HepG2 (cell line): ENCODE results near the gene KLF7. TPM values are rescaled to one million over a fixed set of nuclear protein-coding genes. Genes with fewer than 3 reads are reported as not detected.

ENCODE experiments used
- ATAC-seq: fragments of 200-7000 bp; cut with Tn5 transposase; 3 replicates; pipeline ENCODE4 v1.9.1; 2020; ENCODE audit warnings: mild to moderate bottlenecking, moderate library complexity
- BruUV-seq: library from RNA; stranded (reverse); fragments of 400-500 nt; replicated peaks from 2 replicates; lab custom pipeline; 2021; lab: Mats Ljungman, UMichigan
- CTCF ChIA-PET: fragments of 300-600 bp; formaldehyde crosslinking; extraction: SDS; loops from one replicate; lab custom pipeline; 2021; ENCODE audit warnings: low total read pairs, inconsistent platforms, low intra/inter-chr PET ratio; lab: Yijun Ruan, JAX
- POLR2A ChIA-PET: fragments of 350-600 bp; sonication (Branson Sonifier 250); formaldehyde crosslinking; loops from one replicate; lab custom pipeline; 2020; ENCODE audit warnings: antibody characterized with exemption, inconsistent platforms; lab: Yijun Ruan, JAX
- DNase-seq: peaks from one replicate; pipeline ENCODE4 v3.0.0-alpha.2; 2015; ENCODE audit warnings: low spot score
- FAIRE-seq: peaks from 3 replicates; lab custom pipeline; 2011; peaks lifted over from hg19 to GRCh38; lab: Jason Lieb, UNC
- H2AFZ ChIP-seq: one replicate; pipeline ENCODE4 v1.6.1; 2011; ENCODE audit warnings: low read length, inconsistent platforms
- H3K27ac ChIP-seq: fragments of 300-600 bp; 3 replicates; pipeline ENCODE4 v1.8.0; 2011; ENCODE audit warnings: mixed run types, mild to moderate bottlenecking, mixed read lengths, low read length, inconsistent platforms; ENCODE audit not compliant: insufficient read depth; ENCODE audit errors: extremely low read length
- H3K27me3 ChIP-seq, 2 experiments: fragments of 200-600 bp in 1 of 2; 2 replicates in 1 of 2; 3 replicates in 1 of 2; pipeline versions ENCODE4 v1.6.0 to v1.8.0; 2011; ENCODE audit warnings: low read length in 2 of 2, mild to moderate bottlenecking in 2 of 2, moderate library complexity in 2 of 2, inconsistent platforms in 1 of 2; ENCODE audit not compliant: insufficient read depth in 2 of 2, control insufficient read depth in 1 of 2
- H3K36me3 ChIP-seq, 2 experiments: fragments of 200-600 bp in 1 of 2; replicated peaks in 1 of 2; 2 replicates in 1 of 2; 3 replicates in 1 of 2; pipeline versions ENCODE4 v1.5.1 to v1.8.0; 2011; ENCODE audit warnings: low read length in 2 of 2, inconsistent platforms in 1 of 2; ENCODE audit not compliant: insufficient read depth in 2 of 2, control insufficient read depth in 1 of 2
- H3K4me1 ChIP-seq: 2 replicates; pipeline ENCODE4 v1.5.1; 2012; ENCODE audit warnings: low read length, inconsistent platforms; ENCODE audit not compliant: insufficient read depth
- H3K4me2 ChIP-seq: 2 replicates; pipeline ENCODE4 v1.6.0; 2011; ENCODE audit warnings: low read depth, low read length, inconsistent platforms
- H3K4me3 ChIP-seq, 3 experiments: fragments of 200-600 bp in 1 of 3; sonication (generic), shearing (Covaris generic) in 1 of 3; replicated peaks in 1 of 3; 2 replicates each; pipeline ENCODE4 v1.5.1; 2011 to 2016; ENCODE audit warnings: low read length in 3 of 3, inconsistent platforms in 2 of 3, low read depth in 2 of 3, mild to moderate bottlenecking in 2 of 3, control low read depth in 1 of 3, mixed read lengths in 1 of 3; ENCODE audit not compliant: insufficient read depth in 1 of 3
- H3K79me2 ChIP-seq: one replicate; pipeline ENCODE4 v1.6.1; 2011; ENCODE audit warnings: low read length, inconsistent platforms; ENCODE audit not compliant: insufficient read depth
- H3K9ac ChIP-seq: 2 replicates; pipeline ENCODE4 v1.6.0; 2011; ENCODE audit warnings: mild to moderate bottlenecking, low read depth, low read length, inconsistent platforms; ENCODE audit not compliant: insufficient read depth
- H3K9me3 ChIP-seq: 2 replicates; pipeline ENCODE4 v1.5.1; 2012; ENCODE audit warnings: mild to moderate bottlenecking, low read length
- H4K20me1 ChIP-seq: 2 replicates; pipeline ENCODE4 v1.6.0; 2011; ENCODE audit warnings: inconsistent platforms, mild to moderate bottlenecking, low read length, moderate library complexity; ENCODE audit not compliant: insufficient read depth
- FIP1L1 ChIP-seq: fragments of 200-400 bp; formaldehyde crosslinking; IDR thresholded peaks from 2 replicates; pipeline ENCODE4 v1.6.1; 2018; ENCODE audit warnings: low read depth, mild to moderate bottlenecking, low read length, moderate library complexity, borderline replicate concordance; ENCODE audit not compliant: insufficient read depth
- FOXC1 ChIP-seq: sonication (generic); formaldehyde crosslinking; IDR thresholded peaks from 2 replicates; pipeline ENCODE4 v1.8.0; 2022; ENCODE audit warnings: mild to moderate bottlenecking, missing genetic modification reagents, borderline replicate concordance
- GATAD1 ChIP-seq: IDR thresholded peaks from 2 replicates; pipeline ENCODE4 v1.6.1; 2016; ENCODE audit warnings: missing genetic modification reagents, missing compliant biosample characterization
- NFKBIZ ChIP-seq: IDR thresholded peaks from 2 replicates; pipeline ENCODE4 v1.6.1; 2018; ENCODE audit warnings: missing genetic modification reagents, missing compliant biosample characterization
- SSRP1 ChIP-seq: IDR thresholded peaks from 2 replicates; pipeline ENCODE4 v1.6.1; 2016; ENCODE audit warnings: control low read depth
- THAP8 ChIP-seq: sonication (generic); formaldehyde crosslinking; IDR thresholded peaks from 2 replicates; pipeline ENCODE4 v1.5.1; 2020; ENCODE audit warnings: missing genetic modification reagents, mild to moderate bottlenecking, borderline replicate concordance
- ZBTB20 ChIP-seq: sonication (generic); formaldehyde crosslinking; IDR thresholded peaks from 2 replicates; pipeline ENCODE4 v1.8.1; 2023; ENCODE audit warnings: missing genetic modification reagents, low read depth, mild to moderate bottlenecking, borderline replicate concordance
- WGBS: methylation state at CpG from one replicate; pipeline ENCODE4 v1.1.6; 2017; ENCODE audit warnings: low lambda C conversion rate; 5-methylcytosine and 5-hydroxymethylcytosine counted together
- in situ Hi-C: cut with HindIII; loops from 2 replicates; pipeline ENCODE4 v1.10.0; 2017; ENCODE audit warnings: low pct_unique_long_range_greater_than_20kb; ENCODE audit not compliant: extremely low pct_ligation_motif_present
- intact Hi-C: fragments of 100-400 bp; cut with micrococcal nuclease; formaldehyde crosslinking; loops from one replicate; pipeline ENCODE4 v1.10.0; 2022; ENCODE audit not compliant: unreplicated experiment
- polyA plus RNA-seq, 8 experiments: library from polyadenylated mRNA; depleted of rRNA in 3 of 8; stranded (reverse) in 7 of 8; unstranded in 1 of 8; fragments of >200 nt; fragmentation: Illumina TruSeq in 4 of 8; extraction: Trizol in 4 of 8; gene quantifications; 2 replicates each; pipeline versions ENCODE4 v1.2.1 to v1.2.3, GENCODE V29; 2011 to 2016; ENCODE audit warnings: low read depth in 4 of 8, missing spikeins in 1 of 8, mixed read lengths in 1 of 8; ENCODE audit not compliant: insufficient read depth in 1 of 8
- total RNA-seq, 5 experiments: library from RNA; depleted of rRNA; stranded (reverse); fragments of >200 nt; fragmentation: Illumina TruSeq; extraction: Trizol; gene quantifications; 2 replicates each; pipeline ENCODE4 v1.2.3, GENCODE V29; 2016; ENCODE audit warnings: low read depth in 1 of 5
- TF ChIP-seq, protein P1 (sequence below): sonication (generic); formaldehyde crosslinking; IDR thresholded peaks from 2 replicates; pipeline ENCODE4 v1.4.0; 2020; ENCODE audit warnings: mild to moderate bottlenecking, missing genetic modification reagents
- TF ChIP-seq, protein P2 (sequence below): sonication (generic); formaldehyde crosslinking; IDR thresholded peaks from 2 replicates; pipeline ENCODE4 v1.4.0; 2020; ENCODE audit warnings: missing genetic modification reagents
- TF ChIP-seq, protein P3 (sequence below): sonication (generic); formaldehyde crosslinking; IDR thresholded peaks from 2 replicates; pipeline ENCODE4 v1.4.0; 2020; ENCODE audit warnings: mild to moderate bottlenecking, missing genetic modification reagents
- TF ChIP-seq, protein P4 (sequence below): IDR thresholded peaks from 2 replicates; pipeline ENCODE4 v1.6.1; 2016; ENCODE audit warnings: low read depth, borderline replicate concordance

Gene KLF7
- total and polyA plus RNA-seq, 2 of the 13 experiments (the other 11 are each of a cell fraction or from before 2014, with no cell fraction given): 2.6 to 5.4 TPM

GRCh38 chr2:207086136-207086535 lies 79.6 kb downstream of the KLF7 start (continued):
- TF ChIP-seq, protein P1, sequence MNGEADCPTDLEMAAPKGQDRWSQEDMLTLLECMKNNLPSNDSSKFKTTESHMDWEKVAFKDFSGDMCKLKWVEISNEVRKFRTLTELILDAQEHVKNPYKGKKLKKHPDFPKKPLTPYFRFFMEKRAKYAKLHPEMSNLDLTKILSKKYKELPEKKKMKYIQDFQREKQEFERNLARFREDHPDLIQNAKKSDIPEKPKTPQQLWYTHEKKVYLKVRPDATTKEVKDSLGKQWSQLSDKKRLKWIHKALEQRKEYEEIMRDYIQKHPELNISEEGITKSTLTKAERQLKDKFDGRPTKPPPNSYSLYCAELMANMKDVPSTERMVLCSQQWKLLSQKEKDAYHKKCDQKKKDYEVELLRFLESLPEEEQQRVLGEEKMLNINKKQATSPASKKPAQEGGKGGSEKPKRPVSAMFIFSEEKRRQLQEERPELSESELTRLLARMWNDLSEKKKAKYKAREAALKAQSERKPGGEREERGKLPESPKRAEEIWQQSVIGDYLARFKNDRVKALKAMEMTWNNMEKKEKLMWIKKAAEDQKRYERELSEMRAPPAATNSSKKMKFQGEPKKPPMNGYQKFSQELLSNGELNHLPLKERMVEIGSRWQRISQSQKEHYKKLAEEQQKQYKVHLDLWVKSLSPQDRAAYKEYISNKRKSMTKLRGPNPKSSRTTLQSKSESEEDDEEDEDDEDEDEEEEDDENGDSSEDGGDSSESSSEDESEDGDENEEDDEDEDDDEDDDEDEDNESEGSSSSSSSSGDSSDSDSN (CRISPR knock-in tag): no peak

DNA sequence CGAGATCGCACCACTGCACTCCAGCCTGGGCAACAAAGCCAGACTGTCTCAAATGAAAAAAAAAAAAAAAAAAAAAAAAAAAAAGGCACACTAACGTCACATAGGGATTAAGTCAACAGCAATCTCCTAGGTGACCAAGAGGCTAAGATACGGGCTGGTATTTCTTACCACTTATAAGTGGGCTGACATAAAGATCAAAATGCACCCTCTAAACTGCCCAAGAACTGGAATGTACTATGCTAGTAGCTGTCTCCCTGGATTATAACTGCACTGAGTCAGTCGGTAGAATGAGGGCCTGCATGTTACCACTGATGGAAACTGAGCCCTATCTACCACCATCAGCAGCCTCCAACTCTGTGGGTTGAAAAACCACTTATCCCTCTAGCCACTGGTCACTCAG lies 80.6 kb downstream of the KLF7 start:
- ATAC-seq: no peak
- peaks cover 0 to 11% of the 10 kb centered on the region in 2 experiments; a peak in 2 of 5 replicates for H3K36me3 ChIP-seq
- in situ Hi-C loops: no loop called here
- TF ChIP-seq, protein P2, sequence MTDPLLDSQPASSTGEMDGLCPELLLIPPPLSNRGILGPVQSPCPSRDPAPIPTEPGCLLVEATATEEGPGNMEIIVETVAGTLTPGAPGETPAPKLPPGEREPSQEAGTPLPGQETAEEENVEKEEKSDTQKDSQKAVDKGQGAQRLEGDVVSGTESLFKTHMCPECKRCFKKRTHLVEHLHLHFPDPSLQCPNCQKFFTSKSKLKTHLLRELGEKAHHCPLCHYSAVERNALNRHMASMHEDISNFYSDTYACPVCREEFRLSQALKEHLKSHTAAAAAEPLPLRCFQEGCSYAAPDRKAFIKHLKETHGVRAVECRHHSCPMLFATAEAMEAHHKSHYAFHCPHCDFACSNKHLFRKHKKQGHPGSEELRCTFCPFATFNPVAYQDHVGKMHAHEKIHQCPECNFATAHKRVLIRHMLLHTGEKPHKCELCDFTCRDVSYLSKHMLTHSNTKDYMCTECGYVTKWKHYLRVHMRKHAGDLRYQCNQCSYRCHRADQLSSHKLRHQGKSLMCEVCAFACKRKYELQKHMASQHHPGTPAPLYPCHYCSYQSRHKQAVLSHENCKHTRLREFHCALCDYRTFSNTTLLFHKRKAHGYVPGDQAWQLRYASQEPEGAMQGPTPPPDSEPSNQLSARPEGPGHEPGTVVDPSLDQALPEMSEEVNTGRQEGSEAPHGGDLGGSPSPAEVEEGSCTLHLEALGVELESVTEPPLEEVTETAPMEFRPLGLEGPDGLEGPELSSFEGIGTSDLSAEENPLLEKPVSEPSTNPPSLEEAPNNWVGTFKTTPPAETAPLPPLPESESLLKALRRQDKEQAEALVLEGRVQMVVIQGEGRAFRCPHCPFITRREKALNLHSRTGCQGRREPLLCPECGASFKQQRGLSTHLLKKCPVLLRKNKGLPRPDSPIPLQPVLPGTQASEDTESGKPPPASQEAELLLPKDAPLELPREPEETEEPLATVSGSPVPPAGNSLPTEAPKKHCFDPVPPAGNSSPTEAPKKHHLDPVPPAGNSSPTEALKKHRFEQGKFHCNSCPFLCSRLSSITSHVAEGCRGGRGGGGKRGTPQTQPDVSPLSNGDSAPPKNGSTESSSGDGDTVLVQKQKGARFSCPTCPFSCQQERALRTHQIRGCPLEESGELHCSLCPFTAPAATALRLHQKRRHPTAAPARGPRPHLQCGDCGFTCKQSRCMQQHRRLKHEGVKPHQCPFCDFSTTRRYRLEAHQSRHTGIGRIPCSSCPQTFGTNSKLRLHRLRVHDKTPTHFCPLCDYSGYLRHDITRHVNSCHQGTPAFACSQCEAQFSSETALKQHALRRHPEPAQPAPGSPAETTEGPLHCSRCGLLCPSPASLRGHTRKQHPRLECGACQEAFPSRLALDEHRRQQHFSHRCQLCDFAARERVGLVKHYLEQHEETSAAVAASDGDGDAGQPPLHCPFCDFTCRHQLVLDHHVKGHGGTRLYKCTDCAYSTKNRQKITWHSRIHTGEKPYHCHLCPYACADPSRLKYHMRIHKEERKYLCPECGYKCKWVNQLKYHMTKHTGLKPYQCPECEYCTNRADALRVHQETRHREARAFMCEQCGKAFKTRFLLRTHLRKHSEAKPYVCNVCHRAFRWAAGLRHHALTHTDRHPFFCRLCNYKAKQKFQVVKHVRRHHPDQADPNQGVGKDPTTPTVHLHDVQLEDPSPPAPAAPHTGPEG (CRISPR knock-in tag): no peak
- TF ChIP-seq ZBTB20: no peak
- TF ChIP-seq SSRP1 (CRISPR knock-in tag): no peak
- no peak for TF ChIP-seq FOXC1 (CRISPR knock-in tag)
- TF ChIP-seq, protein P3, sequence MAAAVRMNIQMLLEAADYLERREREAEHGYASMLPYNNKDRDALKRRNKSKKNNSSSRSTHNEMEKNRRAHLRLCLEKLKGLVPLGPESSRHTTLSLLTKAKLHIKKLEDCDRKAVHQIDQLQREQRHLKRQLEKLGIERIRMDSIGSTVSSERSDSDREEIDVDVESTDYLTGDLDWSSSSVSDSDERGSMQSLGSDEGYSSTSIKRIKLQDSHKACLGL (CRISPR knock-in tag): no peak
- TF ChIP-seq, protein P4, sequence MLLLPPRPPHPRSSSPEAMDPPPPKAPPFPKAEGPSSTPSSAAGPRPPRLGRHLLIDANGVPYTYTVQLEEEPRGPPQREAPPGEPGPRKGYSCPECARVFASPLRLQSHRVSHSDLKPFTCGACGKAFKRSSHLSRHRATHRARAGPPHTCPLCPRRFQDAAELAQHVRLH (CRISPR knock-in tag): no peak
- no peak for TF ChIP-seq NFKBIZ (CRISPR knock-in tag)
- TF ChIP-seq FIP1L1: no peak
- no peak for TF ChIP-seq GATAD1 (CRISPR knock-in tag)
- no peak for TF ChIP-seq THAP8 (CRISPR knock-in tag)

More for the DNA sequence above, 80.6 kb downstream of the KLF7 start:
- 93% methylated on average over 4 of the region's 5 CpGs for WGBS
- no peak overlapping the region for H3K4me3 ChIP-seq
- no peak overlapping the region for H3K4me2 ChIP-seq
- no peaks in the 10 kb centered on the region for H3K79me2 ChIP-seq
- ChIA-PET POLR2A (no interaction called here), CTCF (no interaction called here)
- no TSS peak for BruUV-seq
- H3K9ac ChIP-seq: no peak overlapping the region
- no peaks in the 10 kb centered on the region for H3K27me3 ChIP-seq
- DNase-seq (no peak), FAIRE-seq (no peak)
- H3K4me1 ChIP-seq: peaks cover 13% of the 10 kb centered on the region
- no peaks in the 10 kb centered on the region for H3K9me3 ChIP-seq
- no peak overlapping the region for H2AFZ ChIP-seq
- no peaks in the 10 kb centered on the region for H4K20me1 ChIP-seq
- no peak overlapping the region for H3K27ac ChIP-seq
- intact Hi-C loops: no loop called here
